Measurements from ENCODE around the gene SMIM22. TPM values are rescaled to one million over a fixed set of nuclear protein-coding genes. Genes with fewer than 3 reads are reported as not detected.

The SMIM22 gene
- total and polyA plus RNA-seq, 12 donors = 0.73 TPM; not detected in 11

DNA sequence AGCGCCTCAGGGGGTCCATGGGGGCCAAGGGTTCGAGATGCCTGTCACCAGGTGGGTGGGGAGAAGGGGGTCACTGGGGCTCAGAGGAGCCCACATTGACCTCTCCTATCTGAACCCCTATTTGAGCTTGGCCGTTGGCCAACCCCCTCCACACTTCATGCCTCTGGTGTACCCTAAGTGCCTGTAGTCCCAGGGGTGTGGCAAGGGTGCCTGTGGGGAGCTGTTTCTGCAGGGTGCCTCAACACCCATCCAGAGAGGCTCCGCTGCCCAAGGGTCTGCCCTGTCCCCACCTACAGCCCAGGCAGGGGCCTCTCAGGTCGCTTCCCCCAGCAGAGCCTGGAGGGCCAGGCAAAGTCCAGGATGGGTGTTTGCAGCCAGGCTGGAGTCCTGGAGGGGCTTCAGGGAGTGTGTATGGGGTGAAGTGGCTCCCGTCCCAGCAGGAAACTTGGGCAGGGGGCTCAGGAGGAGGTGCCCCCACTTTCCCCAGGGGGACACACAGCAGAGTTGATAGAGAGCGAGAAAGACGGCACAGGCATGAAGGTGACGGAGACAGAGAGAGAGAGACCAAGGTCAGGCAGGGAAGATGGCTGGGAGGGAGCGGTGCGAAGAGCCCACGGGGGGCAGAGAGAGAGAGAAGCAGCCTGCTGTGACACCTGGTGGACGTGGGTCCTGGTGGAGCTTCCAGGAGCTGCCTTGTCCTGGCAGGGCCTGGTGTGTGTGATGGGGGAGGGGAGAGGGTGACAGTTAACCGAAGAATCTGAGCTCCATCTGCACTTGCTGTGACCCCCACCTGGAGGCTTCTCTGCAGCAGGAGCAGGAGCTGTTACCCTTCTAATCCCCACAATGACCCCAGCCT, 7.3 kb upstream of the SMIM22 start, which contains the start of gene SEPTIN12:
Gene SEPTIN12 (minus strand): TSS at position 719 of the 856 bp plus-strand sequence. CDS start 700 bp downstream, at position 19.
- peak in 1 of 8 donors; percentile 14 for ATAC-seq
- no peak within 1 kb of the TSS for H3K27ac ChIP-seq
- TF ChIP-seq, protein P1, sequence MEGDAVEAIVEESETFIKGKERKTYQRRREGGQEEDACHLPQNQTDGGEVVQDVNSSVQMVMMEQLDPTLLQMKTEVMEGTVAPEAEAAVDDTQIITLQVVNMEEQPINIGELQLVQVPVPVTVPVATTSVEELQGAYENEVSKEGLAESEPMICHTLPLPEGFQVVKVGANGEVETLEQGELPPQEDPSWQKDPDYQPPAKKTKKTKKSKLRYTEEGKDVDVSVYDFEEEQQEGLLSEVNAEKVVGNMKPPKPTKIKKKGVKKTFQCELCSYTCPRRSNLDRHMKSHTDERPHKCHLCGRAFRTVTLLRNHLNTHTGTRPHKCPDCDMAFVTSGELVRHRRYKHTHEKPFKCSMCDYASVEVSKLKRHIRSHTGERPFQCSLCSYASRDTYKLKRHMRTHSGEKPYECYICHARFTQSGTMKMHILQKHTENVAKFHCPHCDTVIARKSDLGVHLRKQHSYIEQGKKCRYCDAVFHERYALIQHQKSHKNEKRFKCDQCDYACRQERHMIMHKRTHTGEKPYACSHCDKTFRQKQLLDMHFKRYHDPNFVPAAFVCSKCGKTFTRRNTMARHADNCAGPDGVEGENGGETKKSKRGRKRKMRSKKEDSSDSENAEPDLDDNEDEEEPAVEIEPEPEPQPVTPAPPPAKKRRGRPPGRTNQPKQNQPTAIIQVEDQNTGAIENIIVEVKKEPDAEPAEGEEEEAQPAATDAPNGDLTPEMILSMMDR (IDR thresholded peaks at IDR 0.05) = no peak
- 73 to 77% methylated on average over 14 of the region's 14 CpGs for WGBS, 2 donors
- H3K4me1 ChIP-seq = no peaks in the 10 kb centered on the region
- H3K9me3 ChIP-seq = no peaks in the 10 kb centered on the region
- DNase-seq = no peak
- H3K36me3 ChIP-seq = no peaks in the 10 kb centered on the region
- no peak within 1 kb of the TSS for H3K4me3 ChIP-seq
- no peaks in the 10 kb centered on the region for H3K27me3 ChIP-seq
- intact Hi-C loops (cut with DNase I) = no loop called here

DNA sequence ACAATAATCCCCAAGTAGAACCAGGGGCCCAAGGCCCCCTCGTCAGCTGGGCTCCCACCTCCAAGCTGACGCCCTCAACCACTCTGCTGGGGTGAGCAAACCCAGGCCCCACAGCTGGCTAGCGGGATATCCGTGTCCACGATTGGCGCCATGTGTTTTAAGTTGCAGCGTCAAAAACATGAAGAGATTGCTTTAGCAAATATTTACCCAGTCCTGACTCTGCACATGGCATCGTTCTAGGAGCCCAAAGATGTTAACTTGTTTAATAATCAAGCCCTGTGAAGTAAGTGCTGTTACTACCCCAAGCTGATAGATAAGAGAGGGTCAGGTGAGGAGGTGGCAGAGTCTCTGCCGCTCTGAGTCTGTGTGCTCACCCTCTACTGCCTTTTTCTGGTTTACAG, 6.7 kb upstream of the SMIM22 start:
- no peaks in the 10 kb centered on the region for H3K4me1 ChIP-seq
- no peaks in the 10 kb centered on the region for H3K27me3 ChIP-seq
- intact Hi-C loops (cut with DNase I) = no loop called here
- no peak overlapping the region for H3K27ac ChIP-seq
- 65 to 68% methylated on average over 9 of the region's 9 CpGs for WGBS, 2 donors
- ATAC-seq = no peak
- H3K9me3 ChIP-seq = no peaks in the 10 kb centered on the region
- TF ChIP-seq, protein P1 (IDR thresholded peaks at IDR 0.05) = no peak
- no peak overlapping the region for H3K4me3 ChIP-seq
- no peaks in the 10 kb centered on the region for H3K36me3 ChIP-seq
- DNase-seq = no peak

DNA sequence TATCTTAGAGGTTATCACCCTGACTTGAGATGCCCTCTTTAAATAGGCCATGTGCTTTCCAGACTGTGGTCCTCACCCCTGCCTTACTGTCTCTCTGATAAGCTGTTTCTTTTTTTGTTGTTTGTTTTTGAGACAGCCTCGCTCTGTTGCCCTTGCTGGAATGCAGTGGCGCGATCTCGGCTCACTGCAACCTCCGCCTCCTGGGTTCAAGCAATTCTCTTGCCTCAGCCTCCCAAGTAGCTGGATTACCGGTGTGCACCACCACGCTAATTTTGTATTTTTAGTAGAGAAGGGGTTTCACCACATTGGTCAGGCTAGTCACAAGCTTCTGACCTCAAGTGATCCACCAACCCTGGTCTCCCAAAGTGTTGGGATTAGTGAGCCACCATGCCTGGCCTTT, 6.3 kb upstream of the SMIM22 start:
- Histone ChIP-seq H3K4me1 (no peaks in the 10 kb centered on the region), H3K27me3 (no peaks in the 10 kb centered on the region), H3K4me3 (no peak overlapping the region), H3K36me3 (no peaks in the 10 kb centered on the region), H3K27ac (no peak overlapping the region), H3K9me3 (no peaks in the 10 kb centered on the region)
- ATAC-seq = no peak
- intact Hi-C loops (cut with DNase I) = no loop called here
- no peak for DNase-seq
- 71 to 76% methylated on average over 7 of the region's 7 CpGs for WGBS, 2 donors
- TF ChIP-seq, protein P1 (IDR thresholded peaks at IDR 0.05) = no peak

DNA sequence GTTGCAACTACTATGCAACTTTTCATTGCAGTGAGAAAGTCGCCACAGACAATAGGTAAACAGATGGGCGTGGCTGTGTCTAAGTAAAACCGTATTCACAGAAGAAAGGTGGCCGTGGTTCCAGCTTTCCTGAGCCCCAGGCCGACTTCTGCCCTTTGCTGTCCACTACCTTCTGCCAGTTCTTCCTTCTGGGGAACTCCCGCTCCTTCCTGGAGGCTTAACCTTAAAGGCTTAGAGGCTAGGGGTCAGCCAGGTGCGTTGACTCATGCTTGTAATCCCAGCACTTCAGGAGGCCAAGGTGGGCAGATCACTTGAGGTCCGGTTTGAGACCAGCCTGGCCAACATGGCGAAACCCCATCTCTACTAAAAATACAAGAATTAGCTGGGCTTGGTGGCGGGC, 4.9 kb upstream of the SMIM22 start:
- WGBS, 2 donors = 88 to 89% methylated on average over 10 of the region's 10 CpGs

More for the DNA sequence above, 4.9 kb upstream of the SMIM22 start:
- ATAC-seq = no peak
- Histone ChIP-seq H3K4me1 (no peaks in the 10 kb centered on the region), H3K9me3 (no peaks in the 10 kb centered on the region), H3K27ac (no peak overlapping the region), H3K27me3 (no peaks in the 10 kb centered on the region), H3K4me3 (no peak overlapping the region), H3K36me3 (no peaks in the 10 kb centered on the region)
- DNase-seq = no peak
- TF ChIP-seq, protein P1 (IDR thresholded peaks at IDR 0.05) = no peak
- intact Hi-C loops (cut with DNase I) = no loop called here

All from heart right ventricle (tissue), 16 donors.